AG08395 (cell line): ENCODE measurements around the gene SLC8B1.

Experiments used
- DNase-seq: peaks from one replicate; pipeline ENCODE4 v3.0.0; 2012; ENCODE audit warnings: mixed read lengths, low spot score

The SLC8B1 gene

GRCh38 chr12:113334786-113335539 lies at the start of gene SLC8B1:
Gene SLC8B1, minus strand, starts transcription at chr12:113335109. Its CDS starts 2,231 bp downstream, at chr12:113332878.
- peak; percentile 96 for DNase-seq

DNA sequence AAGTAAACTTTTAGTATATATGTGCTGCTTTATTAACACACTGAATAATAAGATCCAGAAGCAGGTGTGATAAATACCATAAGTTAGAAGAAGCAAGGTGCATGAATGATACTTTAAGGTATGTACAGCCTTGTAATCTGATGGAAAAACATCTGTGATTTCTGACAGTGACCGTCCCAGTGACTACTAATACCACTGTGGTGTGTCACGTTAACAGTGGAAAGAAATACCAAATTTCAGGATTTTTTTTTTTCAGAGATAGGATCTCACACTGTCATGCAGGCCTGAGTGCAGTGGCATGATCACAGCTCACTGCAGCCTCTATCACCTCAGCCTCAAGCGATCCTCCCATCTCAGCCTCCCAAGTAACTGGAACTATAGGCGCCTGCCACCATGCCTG lies 47.3 kb upstream of the SLC8B1 start:
- no peak for DNase-seq

DNA sequence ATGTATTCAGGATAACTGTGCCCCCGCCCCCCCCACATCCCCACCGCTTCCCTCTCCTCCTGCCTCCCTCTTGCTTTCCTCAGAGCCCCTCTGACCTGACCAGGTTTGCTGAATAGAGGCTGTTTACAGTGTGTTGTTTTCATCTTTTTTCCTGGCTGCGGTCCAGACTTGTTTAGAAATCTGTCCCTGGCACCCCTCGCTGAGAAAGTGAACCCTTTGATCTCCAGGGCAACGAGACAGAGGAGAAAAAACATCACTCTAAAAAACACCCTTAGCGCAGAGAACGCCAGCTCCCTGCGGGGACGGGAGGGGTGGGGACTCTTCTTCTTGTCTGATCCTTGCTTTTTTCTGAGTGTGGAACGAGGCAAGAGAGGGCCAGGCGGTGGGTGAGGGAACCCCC lies 46.3 kb upstream of the SLC8B1 start:
- DNase-seq, result no peak

DNA sequence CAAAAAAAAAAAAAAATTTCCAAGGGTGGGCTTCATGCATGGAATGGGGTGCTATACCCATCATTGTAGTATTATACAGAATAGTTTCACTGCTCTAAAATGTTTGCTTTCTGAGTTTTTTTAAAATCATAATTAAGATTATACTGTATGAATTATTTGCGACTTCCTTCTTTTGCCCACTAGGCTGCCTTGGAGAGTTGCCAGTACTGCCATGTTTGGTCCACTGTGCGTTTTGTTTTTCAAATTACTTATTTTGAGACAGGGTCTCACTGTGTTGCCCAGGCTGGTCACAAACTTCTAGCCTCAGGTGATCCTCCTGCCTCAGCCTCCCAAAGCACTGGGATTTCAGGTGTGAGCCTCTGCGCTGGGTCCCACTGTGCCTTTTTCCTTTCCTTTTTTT lies 43.4 kb upstream of the SLC8B1 start:
- DNase-seq, result no peak

DNA sequence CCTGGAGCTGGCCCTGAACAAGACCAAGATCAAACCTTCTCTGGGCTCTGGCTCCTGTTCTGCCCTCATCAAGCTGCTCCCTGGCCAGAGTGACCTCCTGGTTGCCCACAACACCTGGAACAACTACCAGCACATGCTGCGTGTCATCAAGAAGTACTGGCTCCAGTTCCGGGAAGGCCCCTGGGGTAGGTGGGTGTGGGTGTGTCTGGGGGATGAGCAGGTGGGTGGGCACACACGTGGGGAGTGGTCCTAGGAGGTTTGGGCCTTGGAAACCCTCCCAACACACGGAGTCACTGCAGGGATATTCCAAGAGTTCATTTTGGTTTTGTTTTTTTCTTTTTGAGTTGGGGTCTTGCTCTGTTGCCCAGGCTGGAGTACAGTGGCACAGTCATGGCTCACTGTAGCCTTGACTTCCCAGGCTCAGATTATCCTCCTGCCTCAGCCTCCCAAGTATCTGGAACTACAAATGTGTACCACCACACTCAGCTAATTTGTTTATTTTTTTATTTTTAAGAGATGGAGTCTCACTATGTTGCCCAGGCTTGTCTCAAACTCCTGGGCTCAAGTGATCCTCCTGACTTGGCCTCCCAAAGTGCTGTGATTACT lies 40.0 kb upstream of the SLC8B1 start:
- no peak for DNase-seq

DNA sequence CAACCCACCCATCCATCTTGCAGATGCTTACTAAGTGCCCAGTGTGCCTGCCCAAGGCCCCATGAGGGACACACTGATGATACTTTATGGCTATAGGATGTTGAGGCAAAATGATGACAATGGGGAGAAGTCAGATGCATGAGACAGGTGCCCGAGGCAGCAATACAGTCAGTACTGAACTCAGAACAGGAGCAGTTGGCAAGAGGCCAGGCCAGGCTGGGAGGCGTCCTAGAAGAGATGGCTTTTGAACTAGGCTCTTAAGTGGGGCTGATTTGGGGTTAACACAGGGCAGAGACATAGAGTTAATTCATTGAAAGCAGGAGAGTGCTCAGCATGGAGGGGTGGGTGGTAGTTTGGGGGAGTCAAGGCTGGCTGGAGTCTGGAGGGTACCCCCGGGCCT lies 39.1 kb upstream of the SLC8B1 start:
- DNase-seq, result no peak

DNA sequence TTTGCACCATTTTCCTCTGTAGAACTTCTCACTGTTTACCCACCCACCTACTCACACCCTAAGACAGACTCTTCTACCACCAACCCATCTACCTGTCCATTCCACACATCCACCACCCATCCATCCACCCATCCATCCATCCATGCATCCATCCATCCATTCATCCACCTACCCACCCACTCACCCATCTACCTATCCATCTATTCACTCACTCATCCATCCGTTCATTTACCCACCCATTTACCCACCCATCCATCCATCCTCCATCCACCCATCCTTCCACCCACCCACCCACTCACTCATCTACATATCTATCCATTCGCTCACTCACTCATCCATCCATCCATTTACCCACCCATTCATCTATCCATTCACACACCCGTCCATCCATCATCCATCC lies 38.5 kb upstream of the SLC8B1 start:
- no peak for DNase-seq

GRCh38 chr12:113372371-113372770 lies 37.5 kb upstream of the SLC8B1 start:
- DNase-seq, result no peak

- DNase-seq, result no peak
These were observed 36.9 kb upstream of the SLC8B1 start for GRCh38 chr12:113371808-113372207.

GRCh38 chr12:113370923-113371682 lies 36.2 kb upstream of the SLC8B1 start:
- no peak for DNase-seq

GRCh38 chr12:113369391-113369985 lies 34.6 kb upstream of the SLC8B1 start:
- no peak for DNase-seq

DNA sequence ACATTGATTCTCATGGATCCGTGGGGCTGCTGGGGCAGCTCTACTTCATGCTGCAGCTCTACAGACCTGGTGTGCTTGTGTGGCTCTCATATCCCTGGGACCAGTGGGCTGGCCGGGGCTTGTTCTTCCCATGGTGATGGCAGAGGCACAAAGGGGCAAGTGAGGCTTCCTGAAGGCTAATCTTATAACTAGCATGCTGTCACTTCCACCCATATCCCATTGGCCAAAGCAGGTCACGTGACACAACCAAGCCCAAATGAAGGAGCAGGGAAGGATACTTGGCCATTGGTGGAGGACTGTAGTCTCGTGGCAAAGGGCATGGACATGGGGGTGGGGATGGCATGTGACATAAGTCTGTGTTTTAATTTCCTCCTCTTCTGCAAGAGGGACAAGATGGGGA lies 33.4 kb upstream of the SLC8B1 start:
- DNase-seq, result no peak

GRCh38 chr12:113366827-113367226 lies 31.9 kb upstream of the SLC8B1 start:
- no peak for DNase-seq

DNA sequence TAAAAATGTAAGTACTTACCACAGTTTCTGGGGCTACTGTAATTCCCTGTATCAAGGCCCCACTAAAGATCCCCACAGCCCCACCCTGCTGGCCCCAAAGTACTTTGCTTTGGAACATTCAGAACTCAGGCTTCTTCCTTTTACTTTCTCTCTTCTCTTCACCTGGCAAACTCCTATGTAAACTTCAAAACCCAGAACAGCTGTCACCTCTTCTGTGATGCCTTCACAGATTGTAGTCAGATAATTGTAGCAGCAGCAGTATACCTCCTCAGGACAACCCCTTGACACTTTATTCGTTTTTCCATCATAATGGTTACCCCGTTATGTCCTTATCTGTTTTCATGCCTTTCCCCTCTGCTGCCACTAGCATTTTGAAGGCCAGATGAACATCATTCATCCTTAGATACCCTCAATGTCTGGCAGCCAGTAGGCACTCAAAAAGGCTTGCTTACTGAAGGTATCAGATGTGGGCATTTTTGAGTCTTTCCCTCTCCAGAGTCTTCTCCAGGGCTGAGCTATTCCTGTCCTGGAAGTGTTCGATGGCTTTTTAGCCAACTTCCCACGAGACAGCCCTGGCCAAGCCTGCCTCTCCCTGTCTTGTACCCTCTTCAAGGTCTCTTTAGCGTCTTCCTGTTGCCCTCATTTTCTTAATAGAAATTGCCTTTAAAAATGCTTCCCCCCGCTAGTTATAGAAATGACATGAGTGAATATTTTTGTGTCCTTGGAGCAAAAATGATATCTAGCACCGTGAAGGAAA lies 30.9 kb upstream of the SLC8B1 start:
- DNase-seq, result no peak

GRCh38 chr12:113364698-113365097 lies 29.8 kb upstream of the SLC8B1 start:
- DNase-seq, result no peak

GRCh38 chr12:113361574-113362370 lies 26.9 kb upstream of the SLC8B1 start:
- no peak for DNase-seq

DNA sequence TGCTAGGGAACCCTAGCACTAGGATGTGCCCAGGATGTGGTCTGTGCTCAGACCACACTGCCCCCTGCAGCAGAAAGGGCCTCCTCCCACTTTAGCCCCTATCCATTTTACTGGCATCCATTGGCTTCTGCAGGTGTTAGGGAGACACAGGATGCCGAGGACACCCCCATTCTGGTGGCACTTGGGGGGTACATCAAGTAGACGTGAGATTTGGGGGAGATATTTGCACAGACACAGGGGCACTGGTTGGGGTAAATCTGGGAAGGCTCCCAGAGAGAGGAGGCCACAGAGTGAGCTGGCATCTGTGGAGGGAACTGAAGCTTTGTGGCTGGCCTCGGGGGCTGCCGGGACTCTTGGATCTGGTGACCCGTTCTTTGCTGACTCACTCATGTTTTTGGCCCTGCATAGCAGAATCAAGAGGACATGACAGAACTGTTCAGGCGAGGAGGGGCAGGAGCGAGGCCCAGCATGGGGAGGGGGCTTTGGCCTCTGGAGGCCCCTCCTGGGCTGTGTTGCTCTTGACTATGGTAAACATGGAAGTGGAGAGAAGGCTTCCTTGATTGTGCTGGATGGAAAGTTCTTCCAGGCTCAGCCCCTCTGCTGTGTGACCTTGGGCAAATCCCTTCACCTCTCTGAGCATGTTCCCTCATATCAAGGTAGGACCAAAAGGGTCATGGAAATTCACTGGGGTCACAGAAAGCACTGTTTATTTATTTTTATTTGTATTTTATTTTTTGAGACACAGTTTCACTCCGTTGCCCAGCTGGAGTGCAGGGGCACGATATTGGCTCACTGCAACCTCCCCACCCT lies 25.2 kb upstream of the SLC8B1 start:
- DNase-seq, result peak; percentile 38

- DNase-seq, result peak; percentile 58
These were observed 24.4 kb upstream of the SLC8B1 start for GRCh38 chr12:113359133-113359938.

DNA sequence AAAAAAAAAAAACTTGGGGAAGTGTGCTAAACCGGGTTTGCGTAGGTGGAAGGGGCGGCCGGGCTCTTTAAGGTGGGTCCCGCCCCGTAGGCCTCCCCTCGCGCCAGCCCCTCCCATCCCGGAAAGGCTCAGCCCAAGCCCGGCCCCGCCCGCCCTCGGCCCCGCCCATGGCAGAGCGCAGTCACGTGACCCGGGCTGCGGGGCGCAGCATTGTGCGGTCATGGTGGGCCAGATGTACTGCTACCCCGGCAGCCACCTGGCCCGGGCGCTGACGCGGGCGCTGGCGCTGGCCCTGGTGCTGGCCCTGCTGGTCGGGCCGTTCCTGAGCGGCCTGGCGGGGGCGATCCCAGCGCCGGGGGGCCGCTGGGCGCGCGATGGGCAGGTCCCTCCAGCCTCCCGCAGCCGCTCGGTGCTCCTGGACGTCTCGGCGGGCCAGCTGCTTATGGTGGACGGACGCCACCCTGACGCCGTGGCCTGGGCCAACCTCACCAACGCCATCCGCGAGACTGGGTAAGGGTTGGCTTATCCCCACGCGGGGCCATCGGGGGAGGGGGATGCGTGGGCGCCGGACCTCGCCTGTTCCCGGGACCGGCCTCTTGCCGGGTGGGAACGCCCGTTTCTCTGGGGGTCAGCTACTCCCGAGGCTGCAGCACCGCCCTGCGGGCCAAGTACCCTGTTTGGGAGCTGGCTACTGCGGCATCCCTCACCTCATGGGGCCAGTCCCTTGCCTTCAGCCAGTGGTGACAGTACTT lies 23.6 kb upstream of the SLC8B1 start, which contains the start of gene PLBD2:
TSS of gene PLBD2 (plus strand) at position 207 of the 752 bp plus-strand sequence. CDS start at position 221, 14 bp downstream.
- DNase-seq, result peak; percentile 99
